Liver (tissue), 3 donors: Measurements from ENCODE around the gene TGM4.

Experiments used
- JUND ChIP-seq, 2 donors: IDR thresholded peaks; 2 replicates each; pipeline ENCODE4 v1.6.1; 2016; ENCODE audit warnings: antibody characterized with exemption in 2 of 2
- TF ChIP-seq, protein P1 (sequence below): fragments of 150-350 bp; IDR thresholded peaks from 2 replicates; pipeline ENCODE4 v1.5.1; 2017; ENCODE audit warnings: improper control_type of control experiment, low read depth, low read length; ENCODE audit not compliant: missing input control
- donor health status: healthy.
- donor health status: healthy.

DNA sequence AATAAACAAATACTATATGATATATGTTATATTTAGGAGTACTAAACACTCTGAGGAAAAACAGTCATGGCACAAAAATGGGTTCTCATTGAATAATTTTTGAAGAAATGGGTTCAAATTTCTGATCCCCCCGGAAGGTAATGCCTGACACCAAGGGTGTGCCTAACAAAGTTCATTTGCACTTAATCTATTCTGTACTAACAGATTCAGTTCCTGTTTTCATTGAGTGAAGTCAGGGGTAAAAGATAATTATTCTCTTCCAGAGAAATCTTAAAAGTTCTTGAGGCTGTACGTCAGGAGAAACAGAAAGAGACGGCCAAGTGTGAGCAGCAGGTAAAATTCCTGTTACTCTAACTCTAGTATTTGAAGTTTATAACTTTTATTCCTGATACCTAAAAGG is 47.2 kb upstream of the TGM4 start:
- TF ChIP-seq JUND (IDR thresholded peaks at IDR 0.05), result no peak
- TF ChIP-seq, protein P1, sequence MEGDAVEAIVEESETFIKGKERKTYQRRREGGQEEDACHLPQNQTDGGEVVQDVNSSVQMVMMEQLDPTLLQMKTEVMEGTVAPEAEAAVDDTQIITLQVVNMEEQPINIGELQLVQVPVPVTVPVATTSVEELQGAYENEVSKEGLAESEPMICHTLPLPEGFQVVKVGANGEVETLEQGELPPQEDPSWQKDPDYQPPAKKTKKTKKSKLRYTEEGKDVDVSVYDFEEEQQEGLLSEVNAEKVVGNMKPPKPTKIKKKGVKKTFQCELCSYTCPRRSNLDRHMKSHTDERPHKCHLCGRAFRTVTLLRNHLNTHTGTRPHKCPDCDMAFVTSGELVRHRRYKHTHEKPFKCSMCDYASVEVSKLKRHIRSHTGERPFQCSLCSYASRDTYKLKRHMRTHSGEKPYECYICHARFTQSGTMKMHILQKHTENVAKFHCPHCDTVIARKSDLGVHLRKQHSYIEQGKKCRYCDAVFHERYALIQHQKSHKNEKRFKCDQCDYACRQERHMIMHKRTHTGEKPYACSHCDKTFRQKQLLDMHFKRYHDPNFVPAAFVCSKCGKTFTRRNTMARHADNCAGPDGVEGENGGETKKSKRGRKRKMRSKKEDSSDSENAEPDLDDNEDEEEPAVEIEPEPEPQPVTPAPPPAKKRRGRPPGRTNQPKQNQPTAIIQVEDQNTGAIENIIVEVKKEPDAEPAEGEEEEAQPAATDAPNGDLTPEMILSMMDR, result no peak
